Kidney (tissue), 14 donors: ENCODE results near the gene NPHP4. TPM values are rescaled to one million over a fixed set of nuclear protein-coding genes. Genes with fewer than 3 reads are reported as not detected.
"Not testable (repeated sequence)": the region's sequence is repeated elsewhere in the genome, so short reads cannot be mapped to it uniquely, and the experiment has no call there.

Experiments
- DNase-seq, 5 donors: peaks; one replicate each; pipeline ENCODE4 v3.0.0-alpha.2; 2013 to 2020
- FAIRE-seq: peaks from 2 replicates; lab custom pipeline; 2012; peaks lifted over from hg19 to GRCh38; lab: Jason Lieb, UNC
- H3K27ac ChIP-seq, 2 donors: one replicate each; pipeline ENCODE4 v1.7.0; 2013; ENCODE audit warnings: low read depth in 2 of 2, low read length in 2 of 2, inconsistent platforms in 1 of 2
- H3K27me3 ChIP-seq: one replicate; pipeline ENCODE4 v1.7.1; 2013; ENCODE audit warnings: low read length, inconsistent platforms; ENCODE audit not compliant: control insufficient read depth, insufficient read depth
- H3K36me3 ChIP-seq, 3 donors: one replicate each; pipeline versions ENCODE4 v1.7.0 to v1.7.1; 2013; ENCODE audit warnings: low read length in 3 of 3, control low read depth in 1 of 3, inconsistent platforms in 1 of 3; ENCODE audit not compliant: insufficient read depth in 3 of 3, control insufficient read depth in 2 of 3
- H3K4me1 ChIP-seq, 3 donors: one replicate each; pipeline versions ENCODE4 v1.7.0 to v1.7.1; 2013; ENCODE audit warnings: low read length in 3 of 3, inconsistent platforms in 1 of 3, low read depth in 1 of 3; ENCODE audit not compliant: control insufficient read depth in 2 of 3, insufficient read depth in 2 of 3
- H3K4me3 ChIP-seq, 3 donors: one replicate each; pipeline versions ENCODE4 v1.7.0 to v1.8.1; 2013; ENCODE audit warnings: low read length in 3 of 3, control low read depth in 1 of 3, inconsistent platforms in 1 of 3
- H3K9ac ChIP-seq, 3 donors: one replicate each; pipeline versions ENCODE4 v1.7.0 to v1.7.1; 2013; ENCODE audit warnings: low read length in 3 of 3, control low read depth in 1 of 3, inconsistent platforms in 1 of 3
- H3K9me3 ChIP-seq, 3 donors: one replicate each; pipeline versions ENCODE4 v1.7.0 to v1.7.1; 2013; ENCODE audit warnings: low read length in 3 of 3, control low read depth in 1 of 3, inconsistent platforms in 1 of 3; ENCODE audit not compliant: control insufficient read depth in 2 of 3, insufficient read depth in 1 of 3
- intact Hi-C: fragments of 100-400 bp; cut with DNase I; formaldehyde crosslinking; loops from one replicate; pipeline ENCODE4 v1.11.1; 2022
- polyA plus RNA-seq: library from polyadenylated mRNA; stranded (reverse); fragments of 350-450 nt; fragmentation: Illumina TruSeq; extraction: RNeasy Lipid Tissue Mini Kit (QIAGEN cat#74804); gene quantifications from one replicate; pipeline ENCODE4 v1.2.3, GENCODE V29; 2014; ENCODE audit warnings: low read depth, low replicate concordance; ENCODE audit not compliant: insufficient read depth
- total RNA-seq: library from RNA; stranded (reverse); fragmentation: NEBNext Ultra II Directional; extraction: Animal tissue kit (Norgen Biotek cat#: 25700); gene quantifications from one replicate; pipeline ENCODE4 v1.2.1, GENCODE V29; 2021
- TF ChIP-seq, protein P1 (sequence below): IDR thresholded peaks from 3 replicates; pipeline ENCODE4 v1.5.1; 2012; ENCODE audit warnings: mild to moderate bottlenecking, moderate library complexity, borderline replicate concordance; ENCODE audit not compliant: insufficient read depth; ENCODE audit errors: extremely low read depth
- donor health status: control.
- donor health status: control.
- donor health status: control.
- donor health status: control.
- donor health status: control.
- donor health status: DM: yes; HTN: yes; CAD: no.
- donor health status: Normal renal cell carcinoma (clear cell type).

The NPHP4 gene
- total and polyA plus RNA-seq, 2 donors from 2014 or later: 2.9 to 16.1 TPM

DNA sequence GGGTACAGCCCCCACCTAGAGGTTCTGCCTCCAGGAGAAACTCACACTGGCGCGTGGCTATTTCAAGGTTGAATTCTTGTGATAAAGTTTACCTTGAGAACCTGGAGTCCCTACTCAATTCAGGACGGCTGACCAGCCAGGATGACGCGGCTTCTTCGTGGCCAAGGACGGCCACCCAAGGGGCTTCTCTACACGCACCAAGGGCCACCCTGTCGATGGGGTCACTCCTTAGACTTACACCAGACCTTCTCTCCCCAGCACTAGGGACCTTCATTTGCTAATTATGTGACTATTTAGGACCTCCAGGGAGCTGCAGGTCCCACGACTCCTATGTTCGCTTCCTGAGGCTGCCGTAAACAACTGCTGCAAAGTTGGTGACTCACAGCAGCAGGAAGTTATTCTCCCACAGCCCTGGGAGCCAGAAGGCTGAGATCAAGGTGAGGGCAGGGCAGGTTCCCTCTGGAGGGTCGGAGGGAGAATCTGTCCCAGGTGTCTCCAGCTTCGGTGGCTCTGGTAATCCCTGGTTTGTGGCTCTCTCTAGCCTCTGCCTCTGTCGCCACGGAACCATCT lies 135.9 kb downstream of the NPHP4 start:
- Histone ChIP-seq H3K36me3 (peaks cover 0 to 3% (median 0%) of the 10 kb centered on the region in 3 donors), H3K9me3 (no peaks in the 10 kb centered on the region), H3K4me3 (no peak overlapping the region), H3K27me3 (no peaks in the 10 kb centered on the region), H3K9ac (no peak overlapping the region), H3K27ac (no peak overlapping the region), H3K4me1 (no peaks in the 10 kb centered on the region)
- FAIRE-seq: no peak
- TF ChIP-seq, protein P1, sequence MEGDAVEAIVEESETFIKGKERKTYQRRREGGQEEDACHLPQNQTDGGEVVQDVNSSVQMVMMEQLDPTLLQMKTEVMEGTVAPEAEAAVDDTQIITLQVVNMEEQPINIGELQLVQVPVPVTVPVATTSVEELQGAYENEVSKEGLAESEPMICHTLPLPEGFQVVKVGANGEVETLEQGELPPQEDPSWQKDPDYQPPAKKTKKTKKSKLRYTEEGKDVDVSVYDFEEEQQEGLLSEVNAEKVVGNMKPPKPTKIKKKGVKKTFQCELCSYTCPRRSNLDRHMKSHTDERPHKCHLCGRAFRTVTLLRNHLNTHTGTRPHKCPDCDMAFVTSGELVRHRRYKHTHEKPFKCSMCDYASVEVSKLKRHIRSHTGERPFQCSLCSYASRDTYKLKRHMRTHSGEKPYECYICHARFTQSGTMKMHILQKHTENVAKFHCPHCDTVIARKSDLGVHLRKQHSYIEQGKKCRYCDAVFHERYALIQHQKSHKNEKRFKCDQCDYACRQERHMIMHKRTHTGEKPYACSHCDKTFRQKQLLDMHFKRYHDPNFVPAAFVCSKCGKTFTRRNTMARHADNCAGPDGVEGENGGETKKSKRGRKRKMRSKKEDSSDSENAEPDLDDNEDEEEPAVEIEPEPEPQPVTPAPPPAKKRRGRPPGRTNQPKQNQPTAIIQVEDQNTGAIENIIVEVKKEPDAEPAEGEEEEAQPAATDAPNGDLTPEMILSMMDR: no peak
- DNase-seq: no peak
- intact Hi-C loops: no loop called here

DNA sequence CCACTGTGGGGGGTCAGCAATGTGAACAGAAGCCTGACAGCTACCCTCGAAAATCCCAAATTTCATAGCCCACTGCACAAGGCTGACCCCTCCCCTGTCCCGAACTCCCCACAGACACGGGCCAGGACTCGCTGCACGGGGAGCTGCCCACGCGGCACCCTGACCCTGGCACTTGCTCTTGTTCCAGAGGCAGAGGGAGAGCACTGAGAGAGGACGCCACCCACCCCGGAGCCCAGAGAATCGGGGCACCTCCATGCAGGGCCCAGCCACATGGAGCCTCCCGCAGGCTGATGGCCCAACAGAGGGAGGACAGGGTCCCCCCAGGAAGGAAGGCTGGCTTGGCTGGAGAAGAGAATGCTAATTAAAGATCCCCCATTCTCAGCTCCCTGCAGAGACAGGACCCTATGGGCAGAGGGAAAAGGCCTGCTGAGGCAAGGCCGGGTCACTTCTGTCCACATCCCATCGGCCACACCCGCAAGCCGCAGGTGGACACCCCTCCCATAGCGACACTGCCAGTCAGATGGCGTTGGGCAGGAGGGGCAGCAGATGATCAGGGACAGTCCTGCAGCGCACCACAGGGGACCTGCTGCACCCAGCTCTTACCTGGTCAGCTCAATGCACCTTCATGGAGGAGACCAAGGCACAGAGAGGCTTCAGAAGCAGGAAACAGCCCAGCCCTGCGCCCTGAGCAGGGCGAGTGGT lies 136.9 kb downstream of the NPHP4 start:
- no peaks in the 10 kb centered on the region for H3K9me3 ChIP-seq
- FAIRE-seq (no peak), DNase-seq (no peak)
- H3K4me3 ChIP-seq: no peak overlapping the region
- TF ChIP-seq, protein P1: no peak
- no peak overlapping the region for H3K9ac ChIP-seq
- intact Hi-C loops: no loop called here
- H3K27ac ChIP-seq: no peak overlapping the region
- no peaks in the 10 kb centered on the region for H3K27me3 ChIP-seq
- H3K4me1 ChIP-seq: no peaks in the 10 kb centered on the region
- H3K36me3 ChIP-seq: no peaks in the 10 kb centered on the region

DNA sequence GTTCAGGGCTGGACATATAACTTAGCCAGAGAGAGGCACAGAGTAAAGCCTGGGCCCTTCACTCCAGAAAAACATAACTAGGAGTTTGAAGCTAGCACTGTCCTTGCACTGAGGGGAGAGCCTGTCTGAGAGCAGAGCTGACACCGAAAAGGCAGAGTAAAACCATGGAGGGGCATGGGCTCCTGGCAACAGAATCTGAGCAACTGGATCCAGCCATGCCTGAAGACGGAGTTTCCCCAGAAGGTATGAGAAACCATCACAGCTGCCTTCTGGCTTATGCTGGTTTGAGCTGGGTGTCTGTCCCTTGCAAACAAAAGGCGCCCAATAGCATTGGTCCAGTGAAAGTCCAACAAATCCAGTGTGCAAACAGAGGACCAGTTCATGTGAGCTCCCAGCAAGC lies 137.5 kb downstream of the NPHP4 start:
- no peak for DNase-seq
- no peak overlapping the region for H3K27ac ChIP-seq
- no peaks in the 10 kb centered on the region for H3K36me3 ChIP-seq
- TF ChIP-seq, protein P1: no peak
- no peak overlapping the region for H3K4me3 ChIP-seq
- FAIRE-seq: no peak
- H3K4me1 ChIP-seq: no peaks in the 10 kb centered on the region
- no peaks in the 10 kb centered on the region for H3K9me3 ChIP-seq
- H3K9ac ChIP-seq: no peak overlapping the region
- intact Hi-C loops: no loop called here
- no peaks in the 10 kb centered on the region for H3K27me3 ChIP-seq

DNA sequence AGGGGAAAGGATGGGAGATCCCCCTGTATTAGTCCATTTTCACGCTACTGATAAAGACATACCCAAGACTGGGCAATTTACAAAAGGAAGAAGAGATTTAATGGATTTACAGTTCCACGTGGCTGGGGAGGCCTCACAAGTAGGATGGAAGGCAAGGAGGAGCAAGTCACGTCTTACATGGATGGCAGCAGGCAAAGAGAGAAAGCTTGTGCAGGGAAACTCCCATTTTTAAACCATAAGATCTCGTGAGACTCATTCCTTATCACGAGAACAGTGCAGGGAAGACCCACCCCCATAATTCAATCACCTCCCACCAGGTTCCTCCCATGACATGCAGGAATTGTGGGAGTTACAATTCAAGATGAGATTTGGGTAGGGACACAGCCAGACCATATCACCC lies 138.4 kb downstream of the NPHP4 start:
- H3K27ac ChIP-seq, H3K4me3 ChIP-seq, H3K9ac ChIP-seq, DNase-seq, H3K9me3 ChIP-seq, FAIRE-seq, H3K4me1 ChIP-seq, intact Hi-C loops, H3K36me3 ChIP-seq, H3K27me3 ChIP-seq: not testable (repeated sequence)
